ENCODE measurements around the gene DHRS9.

DNA sequence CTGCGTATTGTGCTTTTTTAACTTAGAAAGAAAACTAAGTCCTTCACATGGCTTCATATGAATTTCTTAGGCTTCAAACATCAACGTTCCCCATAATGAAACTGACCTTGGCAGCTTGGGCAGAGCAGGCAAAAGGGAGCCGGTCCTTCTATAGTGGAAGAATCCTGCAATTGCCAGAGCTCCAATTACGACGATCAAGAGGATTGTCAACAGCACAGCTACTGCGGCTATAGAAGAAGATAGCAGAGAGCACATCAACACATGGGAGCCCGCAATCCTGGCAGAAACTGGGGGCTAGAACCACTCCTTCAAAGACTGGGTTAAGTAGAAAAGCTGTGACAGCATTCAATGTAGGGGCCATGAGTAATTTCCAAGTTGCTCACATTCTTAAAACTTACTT, 69.8 kb downstream of the DHRS9 start:
- TF ChIP-seq, protein P1, sequence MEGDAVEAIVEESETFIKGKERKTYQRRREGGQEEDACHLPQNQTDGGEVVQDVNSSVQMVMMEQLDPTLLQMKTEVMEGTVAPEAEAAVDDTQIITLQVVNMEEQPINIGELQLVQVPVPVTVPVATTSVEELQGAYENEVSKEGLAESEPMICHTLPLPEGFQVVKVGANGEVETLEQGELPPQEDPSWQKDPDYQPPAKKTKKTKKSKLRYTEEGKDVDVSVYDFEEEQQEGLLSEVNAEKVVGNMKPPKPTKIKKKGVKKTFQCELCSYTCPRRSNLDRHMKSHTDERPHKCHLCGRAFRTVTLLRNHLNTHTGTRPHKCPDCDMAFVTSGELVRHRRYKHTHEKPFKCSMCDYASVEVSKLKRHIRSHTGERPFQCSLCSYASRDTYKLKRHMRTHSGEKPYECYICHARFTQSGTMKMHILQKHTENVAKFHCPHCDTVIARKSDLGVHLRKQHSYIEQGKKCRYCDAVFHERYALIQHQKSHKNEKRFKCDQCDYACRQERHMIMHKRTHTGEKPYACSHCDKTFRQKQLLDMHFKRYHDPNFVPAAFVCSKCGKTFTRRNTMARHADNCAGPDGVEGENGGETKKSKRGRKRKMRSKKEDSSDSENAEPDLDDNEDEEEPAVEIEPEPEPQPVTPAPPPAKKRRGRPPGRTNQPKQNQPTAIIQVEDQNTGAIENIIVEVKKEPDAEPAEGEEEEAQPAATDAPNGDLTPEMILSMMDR (optimal IDR thresholded peaks at IDR 0.05 in 1 of 3, IDR thresholded peaks at IDR 0.05 in 1 of 3, conservative IDR thresholded peaks at IDR 0.05 in 1 of 3; ENCODE audit: extremely low read depth in 1 of 3, insufficient read depth in 2 of 3, low read length in 3 of 3): no peak
- no peak for TF ChIP-seq EZH2 (IDR thresholded peaks at IDR 0.05; ENCODE audit: low read length)
